GM21515 (cell line): ENCODE measurements around the gene SLC30A5.
A peak's percentile ranks its signal among the peaks of the same experiment; 100 is the strongest.
"Not testable (repeated sequence)": the region's sequence is repeated elsewhere in the genome, so short reads cannot be mapped to it uniquely, and the experiment has no call there.

Experiments used
- ATAC-seq: cut with Tn5 transposase; IDR thresholded peaks from one replicate; pipeline ENCODE4 v1.9.1; 2021; ENCODE audit not compliant: unreplicated experiment

Gene SLC30A5

GRCh38 chr5:69103521-69103920 lies 9.7 kb downstream of the SLC30A5 start:
- no peak for ATAC-seq

DNA sequence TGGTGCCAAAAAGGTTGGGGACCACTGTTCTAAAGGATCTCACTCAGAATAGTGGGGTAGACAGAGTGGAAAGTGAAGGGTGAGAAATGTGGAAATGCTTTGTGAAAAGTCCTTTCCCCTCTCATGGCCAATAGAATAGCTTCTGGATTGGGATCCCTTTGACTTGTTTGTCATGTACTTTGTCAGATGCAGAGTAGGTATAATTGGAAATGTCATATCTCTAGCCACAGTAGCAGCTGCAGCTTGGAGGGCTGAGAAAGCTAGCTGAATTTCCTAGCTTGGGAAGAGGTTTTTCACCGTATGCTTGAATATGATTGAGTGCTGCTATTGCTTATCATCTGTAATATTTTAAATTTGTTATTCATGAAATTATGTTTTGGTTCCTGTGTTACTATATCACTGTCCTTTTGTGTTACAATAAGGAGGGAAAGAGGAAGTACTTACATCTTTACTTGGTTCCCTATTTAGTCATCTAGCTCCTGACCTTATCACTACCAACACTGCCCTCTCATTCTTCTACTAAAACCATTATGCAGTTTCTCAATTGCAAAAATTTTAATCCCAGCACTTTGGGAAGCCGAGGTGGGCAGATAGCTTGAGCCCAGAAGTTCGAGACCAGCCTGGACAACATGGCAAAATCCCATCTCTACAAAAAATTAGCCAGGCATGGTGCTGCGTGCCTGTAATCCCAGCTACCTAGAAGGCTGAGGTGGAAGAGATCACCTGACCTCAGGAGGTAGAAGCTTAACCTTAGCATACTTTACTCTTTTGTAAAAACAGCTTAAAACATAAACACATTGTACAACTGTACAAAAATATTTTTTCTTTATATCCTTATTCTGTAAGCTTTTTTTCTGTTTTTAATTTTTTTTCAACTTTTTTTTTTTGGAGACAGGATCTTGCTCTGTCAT lies 12.4 kb downstream of the SLC30A5 start:
- ATAC-seq = peak; percentile 84

DNA sequence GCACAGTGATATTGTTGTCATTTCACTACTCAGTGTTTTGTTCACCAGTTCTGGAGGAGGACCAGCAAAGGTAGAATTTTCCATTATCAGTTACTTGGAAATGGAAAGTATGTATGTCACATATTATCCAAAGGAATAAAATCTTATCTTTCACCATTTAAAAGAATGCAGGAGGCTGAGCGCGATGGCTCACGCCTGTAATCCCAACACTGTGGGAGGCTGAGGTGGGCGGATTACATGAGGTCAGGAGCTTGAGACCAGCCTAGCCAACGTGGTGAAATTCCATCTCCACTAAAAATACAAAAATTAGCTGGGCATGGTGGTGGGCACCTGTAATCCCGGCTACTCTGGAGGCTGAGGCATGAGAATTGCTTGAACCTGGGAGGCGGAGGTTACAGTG lies 14.6 kb downstream of the SLC30A5 start:
- ATAC-seq = not testable (repeated sequence)

- ATAC-seq = no peak
Observed at GRCh38 chr5:69113851-69114250, 20.0 kb downstream of the SLC30A5 start.

- no peak for ATAC-seq
Observed at GRCh38 chr5:69115526-69115925, 21.7 kb downstream of the SLC30A5 start.

GRCh38 chr5:69129413-69129812 lies 35.6 kb downstream of the SLC30A5 start:
- no peak for ATAC-seq

DNA sequence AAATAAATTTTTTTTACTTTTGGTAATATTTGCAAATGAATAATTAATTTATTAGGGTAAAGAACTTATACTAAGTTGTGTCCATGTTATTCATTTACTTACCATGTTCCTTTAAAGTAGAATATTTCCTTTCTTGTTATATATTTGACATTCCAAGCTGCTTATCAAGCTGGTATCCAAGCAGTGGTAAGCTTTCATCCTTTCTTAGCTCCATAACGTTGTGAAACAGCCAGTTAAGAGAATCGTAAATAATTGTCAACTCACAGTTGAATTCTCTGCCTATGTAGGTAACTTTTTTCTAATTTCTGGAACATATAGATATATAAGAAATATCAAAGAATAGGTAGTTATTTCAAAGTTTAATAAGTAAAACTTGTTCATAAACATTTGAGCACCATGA lies 36.4 kb downstream of the SLC30A5 start:
- no peak for ATAC-seq

DNA sequence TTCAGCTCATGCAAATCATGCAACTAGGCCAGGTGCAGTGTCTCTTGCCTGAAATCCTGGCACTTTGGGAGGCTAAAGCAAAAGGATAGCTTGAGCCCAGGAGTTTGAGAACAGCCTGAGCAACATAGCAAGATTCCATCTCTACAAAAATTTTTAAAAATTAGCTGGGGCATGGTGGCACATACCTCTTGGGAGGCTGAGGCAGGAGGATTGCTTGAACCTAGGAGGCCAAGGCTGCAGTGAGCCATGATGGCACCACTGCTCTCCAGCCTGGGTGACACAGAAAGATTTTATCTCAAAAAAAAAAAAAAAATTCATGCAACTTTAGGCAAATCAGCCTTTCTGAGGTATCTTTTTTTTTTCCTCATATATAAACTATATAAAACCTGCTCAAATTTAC lies 37.5 kb downstream of the SLC30A5 start:
- no peak for ATAC-seq

DNA sequence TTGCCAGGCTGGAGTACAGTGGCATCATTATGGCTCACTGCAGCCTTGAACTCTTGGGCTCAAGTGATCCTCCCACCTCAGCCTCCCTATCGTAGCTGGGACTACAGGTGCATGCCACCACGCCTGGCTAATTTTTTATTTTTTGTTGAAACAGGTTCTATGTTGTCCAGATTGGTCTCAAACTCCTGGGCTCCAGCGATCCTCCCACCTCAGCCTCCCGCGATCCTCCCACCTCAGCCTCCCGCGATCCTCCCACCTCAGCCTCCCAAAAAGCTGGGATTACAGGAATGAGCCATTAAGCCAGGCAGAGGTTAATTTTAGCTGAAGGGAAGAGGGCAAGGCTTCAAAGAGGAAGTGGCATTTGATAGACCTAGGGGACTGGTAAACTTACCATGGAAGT lies 40.3 kb downstream of the SLC30A5 start:
- no peak for ATAC-seq

- ATAC-seq = peak; percentile 86
Observed at GRCh38 chr5:69136293-69136692, 42.5 kb downstream of the SLC30A5 start.

GRCh38 chr5:69137208-69137607 lies 43.4 kb downstream of the SLC30A5 start:
- not testable (repeated sequence) for ATAC-seq

DNA sequence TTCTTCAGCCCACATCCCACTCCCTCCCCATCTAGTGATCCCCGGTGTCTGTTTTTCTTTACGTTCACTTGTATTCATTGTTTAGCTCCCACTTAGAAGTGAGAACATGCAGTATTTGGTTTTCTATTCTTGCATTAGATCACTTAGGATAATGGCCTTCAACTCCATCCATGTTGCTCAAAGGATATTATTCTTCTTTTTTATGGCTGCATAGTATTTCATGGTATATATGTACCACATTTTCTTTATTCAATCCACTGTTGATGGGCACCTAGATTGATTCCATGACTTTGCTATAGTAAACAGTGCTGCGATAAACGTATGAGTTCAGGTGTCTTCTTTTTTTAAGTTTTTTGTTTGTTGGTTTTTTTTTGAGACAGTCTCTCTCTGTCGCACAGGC lies 44.0 kb downstream of the SLC30A5 start:
- ATAC-seq = no peak

DNA sequence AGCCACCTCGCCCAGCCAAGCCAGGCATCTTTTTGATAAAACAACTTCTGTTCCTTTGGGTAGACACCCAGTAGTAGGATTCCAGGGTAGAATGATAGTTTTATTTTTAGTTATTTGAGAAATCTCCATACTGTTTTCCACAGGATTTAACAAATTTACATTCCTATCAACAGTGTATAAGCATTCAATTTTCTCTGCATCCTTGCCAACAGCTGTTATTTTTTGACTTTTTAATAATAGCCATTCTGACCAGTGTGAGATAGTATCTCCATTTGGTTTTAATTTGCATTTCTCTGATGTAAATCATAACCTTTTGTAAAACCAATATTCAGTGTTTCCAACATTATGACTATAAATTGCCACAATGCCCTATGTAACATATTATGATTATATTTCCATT lies 45.0 kb downstream of the SLC30A5 start:
- ATAC-seq = no peak

DNA sequence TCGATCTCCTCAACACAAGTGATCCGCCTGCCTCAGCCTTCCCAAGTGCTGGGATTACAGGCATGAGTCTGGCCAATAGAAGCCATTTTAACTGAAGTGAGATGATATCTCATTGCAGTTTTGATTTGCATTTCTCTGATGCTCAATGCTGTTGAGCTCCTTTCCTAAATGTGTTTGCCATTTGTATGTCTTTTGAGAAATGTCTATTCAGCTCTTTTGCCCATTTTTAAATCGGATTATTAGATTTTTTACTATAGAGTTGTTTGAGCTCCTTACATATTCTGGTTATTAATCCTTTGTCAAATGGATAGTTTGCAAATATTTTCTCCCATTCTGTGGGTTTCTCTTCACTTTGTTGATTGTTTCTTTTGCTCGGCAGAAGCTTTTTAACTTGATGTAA lies 46.4 kb downstream of the SLC30A5 start:
- ATAC-seq = not testable (repeated sequence)

GRCh38 chr5:69140827-69141226 lies 47.0 kb downstream of the SLC30A5 start:
- ATAC-seq = no peak

DNA sequence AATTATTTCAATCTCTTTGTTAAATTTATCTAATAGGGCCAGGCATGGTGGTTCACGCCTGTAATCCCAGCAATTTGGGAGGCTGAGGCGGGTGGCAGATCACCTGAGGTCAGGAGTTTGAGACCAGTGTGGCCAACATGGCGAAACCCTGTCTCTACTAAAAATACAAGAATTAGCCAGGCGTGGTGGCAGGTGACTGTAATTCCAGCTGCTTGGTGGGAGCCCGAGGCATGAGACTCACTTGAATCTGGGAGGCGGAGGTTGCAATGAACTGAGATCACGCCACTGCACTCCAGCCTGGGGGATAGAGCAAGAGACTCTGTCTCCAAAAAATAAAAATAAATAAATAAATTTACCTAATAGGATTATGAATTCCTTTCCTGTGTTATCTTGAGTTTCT lies 54.8 kb downstream of the SLC30A5 start:
- not testable (repeated sequence) for ATAC-seq

- ATAC-seq = no peak
Observed at GRCh38 chr5:69148981-69149675, 55.3 kb downstream of the SLC30A5 start.

DNA sequence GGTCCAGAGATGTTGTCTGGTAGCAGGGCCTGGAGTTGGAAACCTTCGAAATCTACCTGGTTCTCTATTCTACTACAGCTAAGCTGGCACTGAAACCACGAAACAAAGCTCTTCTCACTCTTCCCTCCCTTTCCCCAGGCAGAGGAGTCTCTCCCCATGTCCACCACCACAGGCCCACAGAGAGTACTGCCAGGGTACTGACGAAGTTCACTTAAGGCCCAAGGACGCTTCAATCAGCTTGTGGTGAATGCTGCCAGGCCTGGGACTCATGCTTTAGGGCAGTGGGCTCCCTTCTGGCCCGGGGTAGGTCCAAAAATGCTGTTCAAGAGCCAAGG lies 55.8 kb downstream of the SLC30A5 start:
- no peak for ATAC-seq

GRCh38 chr5:69152731-69153130 lies 58.9 kb downstream of the SLC30A5 start:
- ATAC-seq = no peak

DNA sequence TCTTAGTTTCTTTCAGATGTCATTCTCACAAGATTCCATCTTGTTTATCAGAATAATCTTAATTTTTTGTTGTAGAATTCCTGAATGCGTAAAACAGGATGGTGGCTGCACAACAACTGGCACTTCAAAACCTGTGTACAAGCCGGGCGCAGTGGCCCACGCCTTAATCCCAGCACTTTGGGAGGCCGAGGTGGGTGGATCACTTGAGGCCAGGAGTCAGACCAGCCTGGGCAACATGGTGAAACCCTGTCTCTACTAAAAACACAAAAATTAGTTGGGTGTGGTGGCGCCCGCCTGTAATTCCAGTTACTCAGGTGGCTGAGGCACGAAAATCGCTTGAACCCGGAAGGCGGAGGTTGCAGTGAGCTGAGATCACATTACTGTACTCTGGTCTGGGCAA lies 62.6 kb downstream of the SLC30A5 start:
- ATAC-seq = no peak

DNA sequence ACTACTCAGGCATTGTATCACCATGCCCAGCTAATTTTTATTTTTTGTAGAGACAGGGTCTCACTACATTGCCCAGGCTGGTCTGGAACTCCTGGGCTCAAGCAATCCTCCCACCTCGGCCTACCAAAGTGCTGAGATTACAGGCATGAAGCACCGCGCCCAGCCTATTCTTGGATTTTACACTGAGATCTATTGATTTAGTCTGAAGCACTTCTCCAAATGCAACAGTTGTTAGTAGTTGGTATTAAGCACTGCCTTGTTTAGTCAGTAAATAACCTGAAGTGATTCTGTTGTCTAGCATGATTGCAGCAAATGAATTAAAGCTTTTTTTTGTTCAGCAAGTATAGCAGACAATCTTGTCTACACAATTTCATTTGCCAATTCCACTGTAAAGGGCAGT lies 64.2 kb downstream of the SLC30A5 start:
- ATAC-seq = no peak

- no peak for ATAC-seq
Observed at GRCh38 chr5:69160651-69161050, 66.8 kb downstream of the SLC30A5 start.
